ENCODE measurements around the gene IFITM10. TPM values are rescaled to one million over a fixed set of nuclear protein-coding genes. Genes with fewer than 3 reads are reported as not detected.

Gene IFITM10
- total RNA-seq, 4 donors from 2014 or later, result 0.88 to 5.0 (median 3.4) TPM

DNA sequence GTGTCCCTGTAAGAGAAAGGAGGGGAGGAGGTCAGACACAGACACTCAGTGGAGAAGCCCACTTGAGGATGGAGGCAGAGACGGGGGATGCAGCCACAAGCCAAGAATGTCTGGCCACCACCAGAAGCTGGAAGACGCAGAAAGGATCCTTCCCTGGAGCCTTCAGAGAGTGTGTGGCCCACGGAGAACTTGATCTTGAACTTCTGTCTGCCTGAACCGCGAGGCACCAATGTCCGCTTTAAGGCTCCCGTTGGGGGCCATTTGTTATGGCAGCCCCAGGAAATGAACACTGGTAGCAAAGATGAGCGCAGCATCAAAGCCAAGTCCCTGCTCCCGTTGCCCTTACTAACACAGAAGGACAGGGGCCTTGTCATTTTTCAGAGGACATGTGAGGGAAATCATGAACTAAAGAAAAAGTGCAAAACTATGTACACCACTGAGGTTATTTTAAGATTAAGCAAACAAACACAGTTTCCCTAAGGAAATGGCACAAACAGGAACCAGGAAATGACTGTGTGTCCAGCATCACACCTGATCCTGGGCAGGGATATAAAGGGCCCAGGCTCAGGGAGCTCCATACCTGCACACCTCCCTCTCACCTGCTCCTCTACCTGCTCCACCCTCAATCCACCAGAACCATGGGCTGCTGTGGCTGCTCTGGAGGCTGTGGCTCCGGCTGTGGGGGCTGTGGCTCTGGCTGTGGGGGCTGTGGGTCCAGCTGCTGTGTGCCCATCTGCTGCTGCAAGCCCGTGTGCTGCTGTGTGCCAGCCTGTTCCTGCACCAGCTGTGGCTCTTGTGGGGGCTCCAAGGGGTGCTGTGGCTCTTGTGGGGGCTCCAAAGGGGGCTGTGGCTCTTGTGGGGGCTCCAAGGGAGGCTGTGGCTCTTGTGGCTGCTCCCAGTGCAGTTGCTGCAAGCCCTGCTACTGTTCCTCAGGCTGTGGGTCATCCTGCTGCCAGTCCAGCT is 53.5 kb downstream of the IFITM10 start, which contains the start of gene KRTAP5-6:
TSS of gene KRTAP5-6 (plus strand) at position 588 of the 963 bp plus-strand sequence. CDS start at position 639, 51 bp downstream.
- DNase-seq, result peak in 2 of 3 donors; percentile 10 to 30
- H3K27ac ChIP-seq, result no peak within 1 kb of the TSS

GRCh38 chr11:1695548-1696108 is 54.8 kb downstream of the IFITM10 start:
- Histone ChIP-seq H3K4me3 (no peak overlapping the region), H3K4me1 (peaks cover 3 to 34% (median 8%) of the 10 kb centered on the region in 4 donors), H3K36me3 (no peaks in the 10 kb centered on the region), H3K27me3 (no peaks in the 10 kb centered on the region), H3K27ac (no peak overlapping the region), H3K9me3 (no peaks in the 10 kb centered on the region)
- no peak for TF ChIP-seq POLR2A (IDR thresholded peaks at IDR 0.05)
- TF ChIP-seq, protein P1, sequence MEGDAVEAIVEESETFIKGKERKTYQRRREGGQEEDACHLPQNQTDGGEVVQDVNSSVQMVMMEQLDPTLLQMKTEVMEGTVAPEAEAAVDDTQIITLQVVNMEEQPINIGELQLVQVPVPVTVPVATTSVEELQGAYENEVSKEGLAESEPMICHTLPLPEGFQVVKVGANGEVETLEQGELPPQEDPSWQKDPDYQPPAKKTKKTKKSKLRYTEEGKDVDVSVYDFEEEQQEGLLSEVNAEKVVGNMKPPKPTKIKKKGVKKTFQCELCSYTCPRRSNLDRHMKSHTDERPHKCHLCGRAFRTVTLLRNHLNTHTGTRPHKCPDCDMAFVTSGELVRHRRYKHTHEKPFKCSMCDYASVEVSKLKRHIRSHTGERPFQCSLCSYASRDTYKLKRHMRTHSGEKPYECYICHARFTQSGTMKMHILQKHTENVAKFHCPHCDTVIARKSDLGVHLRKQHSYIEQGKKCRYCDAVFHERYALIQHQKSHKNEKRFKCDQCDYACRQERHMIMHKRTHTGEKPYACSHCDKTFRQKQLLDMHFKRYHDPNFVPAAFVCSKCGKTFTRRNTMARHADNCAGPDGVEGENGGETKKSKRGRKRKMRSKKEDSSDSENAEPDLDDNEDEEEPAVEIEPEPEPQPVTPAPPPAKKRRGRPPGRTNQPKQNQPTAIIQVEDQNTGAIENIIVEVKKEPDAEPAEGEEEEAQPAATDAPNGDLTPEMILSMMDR (IDR thresholded peaks at IDR 0.05), result no peak
- peak in 2 of 3 donors; percentile 7 to 34 for DNase-seq

More for the DNA sequence above, 53.5 kb downstream of the IFITM10 start, which contains the start of gene KRTAP5-6:
- no peaks in the 10 kb centered on the region for H3K9me3 ChIP-seq
- no peaks in the 10 kb centered on the region for H3K36me3 ChIP-seq
- no peak for TF ChIP-seq POLR2A (IDR thresholded peaks at IDR 0.05)
- TF ChIP-seq, protein P1 (IDR thresholded peaks at IDR 0.05), result no peak
- peaks cover 3 to 21% (median 8%) of the 10 kb centered on the region in 4 donors for H3K4me1 ChIP-seq
- H3K27me3 ChIP-seq, result no peaks in the 10 kb centered on the region
- H3K4me3 ChIP-seq, result no peak within 1 kb of the TSS

DNA sequence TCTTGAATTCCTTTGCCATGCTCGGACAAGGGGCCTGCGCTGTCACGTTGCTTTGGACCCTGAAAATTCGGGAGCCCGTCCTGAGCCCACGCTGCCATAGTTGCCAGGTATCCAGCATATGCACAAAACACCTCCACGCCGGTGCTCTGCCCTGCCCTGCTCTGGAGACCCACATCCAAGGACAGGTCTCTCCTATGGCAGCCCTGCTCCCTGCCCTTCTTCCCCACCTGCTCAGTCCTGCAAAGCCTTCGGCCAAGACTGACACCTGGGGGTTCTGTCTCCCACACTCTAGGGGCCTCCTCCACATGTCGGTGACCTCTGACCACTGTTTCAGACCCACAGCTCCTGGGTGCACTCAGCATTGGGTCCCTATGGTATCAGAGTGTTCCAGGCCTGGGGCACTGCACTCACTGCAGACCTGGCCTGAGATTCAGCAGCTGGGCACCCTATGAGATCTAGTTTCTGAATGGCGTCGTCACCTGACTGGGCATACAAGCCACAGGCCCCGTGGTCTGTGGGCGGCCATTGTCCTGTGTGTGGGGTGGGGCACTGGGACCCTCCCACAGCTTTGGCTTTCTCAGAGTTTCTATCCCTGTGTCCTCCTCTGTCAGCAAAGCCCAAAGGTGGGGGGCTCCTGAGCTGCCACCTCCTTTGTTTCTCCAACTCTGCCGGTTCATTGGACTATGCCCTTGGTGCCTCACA is 55.4 kb downstream of the IFITM10 start:
- Histone ChIP-seq H3K9me3 (no peaks in the 10 kb centered on the region), H3K36me3 (no peaks in the 10 kb centered on the region), H3K4me1 (peaks cover 3 to 34% (median 8%) of the 10 kb centered on the region in 4 donors), H3K27ac (no peak overlapping the region), H3K4me3 (no peak overlapping the region), H3K27me3 (no peaks in the 10 kb centered on the region)
- DNase-seq, result peak in 2 of 3 donors; percentile 14 to 45
- TF ChIP-seq, protein P1 (IDR thresholded peaks at IDR 0.05), result no peak
- TF ChIP-seq POLR2A (IDR thresholded peaks at IDR 0.05), result no peak

- Histone ChIP-seq H3K36me3 (no peaks in the 10 kb centered on the region), H3K4me3 (peak overlapping the region in 3 of 4 donors; percentile 9 to 51 (median 49)), H3K27ac (peak overlapping the region in 1 of 4 donors; percentile 46), H3K27me3 (no peaks in the 10 kb centered on the region), H3K4me1 (peaks cover 3 to 34% (median 8%) of the 10 kb centered on the region in 4 donors), H3K9me3 (no peaks in the 10 kb centered on the region)
- no peak for TF ChIP-seq POLR2A (IDR thresholded peaks at IDR 0.05)
- TF ChIP-seq, protein P1 (IDR thresholded peaks at IDR 0.05), result peak; percentile 87 to 96 (median 95)
- peak; percentile 82 to 94 (median 93) for DNase-seq
Measured at GRCh38 chr11:1694064-1694845, 56.1 kb downstream of the IFITM10 start.
